OCI-LY1 (cell line): ENCODE results near the gene TSPYL1.

Experiments used
- EZH2 ChIP-seq: fragments of 200-600 bp; sonication (generic), shearing (Covaris generic); IDR thresholded peaks from 2 replicates; pipeline ENCODE4 v1.8.0; 2017; ENCODE audit warnings: borderline replicate concordance, mixed run types, mild to moderate bottlenecking, antibody characterized with exemption, low read length, moderate library complexity, mixed read lengths
- TF ChIP-seq, protein P1 (sequence below): fragments of 200-600 bp; sonication (generic), shearing (Covaris generic); IDR thresholded peaks from 2 replicates; pipeline ENCODE4 v1.5.1; 2017; ENCODE audit warnings: mild to moderate bottlenecking, antibody characterized with exemption, low read length, moderate library complexity, mixed read lengths

GRCh38 chr6:116287689-116288282 is 8.1 kb upstream of the TSPYL1 start:
- TF ChIP-seq, protein P1, sequence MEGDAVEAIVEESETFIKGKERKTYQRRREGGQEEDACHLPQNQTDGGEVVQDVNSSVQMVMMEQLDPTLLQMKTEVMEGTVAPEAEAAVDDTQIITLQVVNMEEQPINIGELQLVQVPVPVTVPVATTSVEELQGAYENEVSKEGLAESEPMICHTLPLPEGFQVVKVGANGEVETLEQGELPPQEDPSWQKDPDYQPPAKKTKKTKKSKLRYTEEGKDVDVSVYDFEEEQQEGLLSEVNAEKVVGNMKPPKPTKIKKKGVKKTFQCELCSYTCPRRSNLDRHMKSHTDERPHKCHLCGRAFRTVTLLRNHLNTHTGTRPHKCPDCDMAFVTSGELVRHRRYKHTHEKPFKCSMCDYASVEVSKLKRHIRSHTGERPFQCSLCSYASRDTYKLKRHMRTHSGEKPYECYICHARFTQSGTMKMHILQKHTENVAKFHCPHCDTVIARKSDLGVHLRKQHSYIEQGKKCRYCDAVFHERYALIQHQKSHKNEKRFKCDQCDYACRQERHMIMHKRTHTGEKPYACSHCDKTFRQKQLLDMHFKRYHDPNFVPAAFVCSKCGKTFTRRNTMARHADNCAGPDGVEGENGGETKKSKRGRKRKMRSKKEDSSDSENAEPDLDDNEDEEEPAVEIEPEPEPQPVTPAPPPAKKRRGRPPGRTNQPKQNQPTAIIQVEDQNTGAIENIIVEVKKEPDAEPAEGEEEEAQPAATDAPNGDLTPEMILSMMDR = peak; percentile 76
- TF ChIP-seq EZH2 = no peak
